NCI-H748 treated with DMSO at 0.1 percent for 48 hours (cell line): ENCODE measurements around the gene OR1F1.
"Not testable (repeated sequence)": the region's sequence is repeated elsewhere in the genome, so short reads cannot be mapped to it uniquely, and the experiment has no call there.

Experiments
- DNase-seq: peaks from one replicate; lab custom pipeline; 2025; lab: John Stamatoyannopoulos, UW

The OR1F1 gene

DNA sequence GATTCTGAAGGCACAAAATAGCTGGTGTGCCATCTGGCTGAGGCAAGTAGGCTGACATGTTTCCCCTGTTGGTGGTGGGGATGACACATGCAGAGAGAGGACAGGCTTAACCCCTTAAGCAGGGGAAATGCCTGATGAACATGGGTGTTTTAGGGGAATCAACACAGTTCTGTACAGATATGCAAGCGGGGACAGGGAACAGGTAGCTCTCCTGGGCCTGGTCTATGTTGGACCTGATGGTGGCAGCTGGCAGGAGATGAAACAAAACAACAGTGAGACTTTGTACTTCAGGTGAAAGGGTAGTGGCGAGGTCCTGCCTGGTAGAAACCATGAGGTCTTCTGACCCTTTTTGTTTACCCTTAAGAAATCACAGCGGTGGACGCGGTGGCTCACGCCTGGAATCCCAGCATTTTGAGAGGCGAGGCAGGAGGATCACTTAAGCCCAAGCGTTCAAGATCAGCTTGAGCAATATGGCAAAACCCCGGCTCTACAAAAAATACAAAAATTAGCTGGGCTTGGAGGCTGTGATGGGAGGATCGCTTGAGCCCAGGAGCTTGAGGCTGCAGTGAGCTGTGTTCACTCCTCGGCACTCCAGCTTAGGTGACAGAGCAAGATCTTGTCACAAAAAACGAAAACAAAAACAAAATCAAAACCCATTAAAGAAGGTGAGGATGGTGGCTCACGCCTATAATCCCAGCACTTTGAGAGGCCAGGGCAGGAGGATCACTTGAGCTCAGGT is 10.5 kb downstream of the OR1F1 start:
- DNase-seq, result no peak

DNA sequence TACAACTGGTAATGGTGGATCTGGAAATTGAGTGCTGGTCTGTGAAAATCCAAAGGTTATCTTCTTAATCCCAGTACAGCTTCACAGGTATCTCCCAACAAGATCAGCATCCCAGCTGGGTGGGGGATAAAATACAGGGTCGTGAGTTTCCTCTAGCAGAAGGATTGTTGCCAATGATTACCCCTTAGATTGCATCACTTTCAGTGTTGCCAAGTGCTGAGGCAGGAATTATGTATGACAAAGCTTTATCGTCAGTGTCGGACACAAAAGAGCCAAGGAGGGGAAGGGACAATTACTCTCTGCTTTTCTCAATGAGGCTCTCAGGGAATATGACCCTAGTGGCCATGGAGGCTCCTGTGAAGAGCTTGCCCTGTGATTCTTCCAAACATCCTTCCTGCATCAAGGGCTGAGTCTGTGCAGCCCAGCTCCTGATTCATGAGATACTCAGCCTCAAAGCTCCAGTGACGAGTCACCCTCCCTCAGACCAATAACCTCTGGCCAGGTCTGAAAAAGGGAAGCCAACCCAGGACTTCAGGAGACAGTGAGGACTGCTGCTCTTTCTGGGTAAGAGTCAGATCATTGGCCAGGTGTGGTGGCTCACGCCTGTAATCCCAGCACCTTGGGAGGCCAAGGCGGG is 15.0 kb downstream of the OR1F1 start:
- DNase-seq, result no peak

DNA sequence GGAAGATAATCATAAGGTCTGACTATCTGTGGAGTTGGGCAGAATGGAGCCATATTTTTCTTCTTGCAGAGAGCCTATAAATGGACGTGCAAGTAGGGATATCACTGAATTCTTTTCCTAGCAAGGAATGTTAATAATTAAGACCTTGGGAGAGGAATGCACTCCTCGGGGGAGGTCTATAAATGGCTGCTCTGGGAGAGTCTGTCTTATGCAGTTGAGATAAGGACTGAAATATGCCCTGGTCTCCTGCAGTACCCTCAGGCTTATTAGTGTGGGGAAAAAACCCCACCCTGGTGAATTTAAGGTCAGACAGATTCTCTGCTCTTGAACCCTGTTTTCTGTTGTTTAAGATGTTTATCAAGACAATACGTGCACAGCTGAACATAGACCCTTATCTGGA is 17.9 kb downstream of the OR1F1 start:
- not testable (repeated sequence) for DNase-seq

GRCh38 chr16:3207086-3207953 is 19.3 kb downstream of the OR1F1 start:
- no peak for DNase-seq

GRCh38 chr16:3212006-3212405 is 24.0 kb downstream of the OR1F1 start:
- no peak for DNase-seq

DNA sequence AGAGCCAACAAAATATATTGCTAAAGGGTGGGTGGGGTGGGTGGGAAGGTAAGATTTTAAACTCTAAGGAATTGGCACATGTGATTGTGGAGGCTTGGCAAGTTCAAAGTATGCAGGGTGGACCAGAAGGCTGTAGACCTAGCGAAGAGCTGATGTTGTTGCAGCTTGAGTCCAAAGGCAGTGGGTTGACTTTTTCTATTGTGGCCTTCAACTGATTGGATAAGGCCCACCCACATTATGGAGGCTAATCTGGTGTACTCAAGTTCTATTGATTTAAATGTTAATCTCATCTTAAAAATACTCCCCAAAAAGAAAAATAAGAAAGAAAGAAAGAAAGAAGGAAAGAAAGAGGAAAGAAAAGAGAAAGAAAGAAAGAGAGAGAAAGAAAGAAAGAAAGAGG is 24.6 kb downstream of the OR1F1 start:
- DNase-seq, result no peak

DNA sequence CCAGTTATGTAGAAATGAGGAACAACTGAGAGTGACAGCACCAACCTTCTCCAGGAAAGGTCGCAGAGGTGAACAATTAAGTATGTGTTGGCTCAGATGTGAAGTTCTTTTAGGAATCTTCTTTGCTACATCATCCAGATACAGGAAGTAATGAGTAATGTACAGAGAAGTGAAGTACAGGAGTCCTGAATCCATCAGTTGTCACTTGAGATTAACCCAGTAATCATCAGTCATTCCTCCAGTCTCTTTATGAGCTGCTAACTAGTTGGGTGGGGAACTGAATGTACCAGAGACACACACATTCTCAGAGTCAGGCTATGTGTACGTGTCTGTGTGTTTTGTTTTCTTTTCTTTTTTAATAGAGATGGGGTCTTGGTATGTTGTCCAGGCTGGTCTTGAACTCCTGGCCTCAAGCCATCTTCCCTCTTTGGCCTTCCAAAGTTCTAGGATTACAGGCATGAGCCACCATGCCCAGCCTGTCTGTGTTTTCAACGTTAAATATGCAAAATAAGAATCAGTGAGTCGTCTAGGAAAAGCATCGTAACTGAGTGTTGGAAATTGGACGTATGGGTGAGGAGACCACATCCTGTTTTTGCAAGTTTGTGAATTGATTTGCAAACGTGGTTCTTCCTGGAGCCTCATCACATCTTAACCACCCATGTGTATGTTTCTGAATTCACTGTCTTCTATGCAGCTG is 27.0 kb downstream of the OR1F1 start:
- DNase-seq, result no peak

DNA sequence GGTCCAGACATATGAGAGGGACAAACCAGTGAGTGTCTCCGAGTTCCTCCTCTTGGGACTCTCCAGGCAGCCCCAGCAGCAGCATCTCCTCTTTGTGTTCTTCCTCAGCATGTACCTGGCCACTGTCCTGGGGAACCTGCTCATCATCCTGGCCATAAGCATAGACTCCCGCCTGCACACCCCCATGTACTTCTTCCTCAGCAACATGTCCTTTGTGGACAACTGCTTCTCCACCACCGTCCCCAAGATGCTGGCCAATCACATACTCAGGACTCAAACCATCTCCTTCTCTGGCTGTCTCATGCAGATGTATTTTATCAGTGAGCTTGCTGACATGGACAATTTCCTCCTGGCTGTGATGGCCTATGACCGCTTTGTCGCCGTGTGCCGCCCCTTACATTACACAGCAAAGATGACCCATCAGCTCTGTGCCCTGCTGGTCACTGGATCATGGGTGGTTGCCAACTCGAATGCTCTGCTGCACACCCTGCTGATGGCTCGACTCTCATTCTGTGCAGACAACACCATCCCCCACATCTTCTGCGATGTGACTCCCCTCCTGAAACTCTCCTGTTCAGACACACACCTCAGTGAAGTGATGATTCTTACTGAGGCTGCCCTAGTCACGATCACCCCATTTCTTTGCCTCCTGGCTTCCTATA is 27.7 kb downstream of the OR1F1 start:
- DNase-seq, result no peak

DNA sequence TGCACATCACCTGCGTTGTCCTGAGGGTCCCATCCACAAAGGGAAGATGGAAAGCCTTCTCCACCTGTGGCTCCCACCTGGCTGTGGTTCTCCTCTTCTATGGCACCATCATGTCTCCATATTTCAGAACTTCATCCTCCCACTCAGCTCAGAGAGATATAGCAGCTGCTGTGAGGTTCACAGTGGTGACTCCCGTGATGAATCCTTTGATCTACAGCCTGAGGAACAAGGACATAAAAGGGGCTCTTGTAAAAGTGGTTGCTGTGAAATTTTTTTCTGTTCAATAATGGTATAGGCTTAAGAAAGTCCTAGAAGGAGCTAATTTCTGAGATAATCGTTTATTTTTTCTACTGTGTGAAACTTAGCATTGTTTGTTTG is 28.2 kb downstream of the OR1F1 start:
- no peak for DNase-seq

GRCh38 chr16:3220839-3221238 is 32.8 kb downstream of the OR1F1 start:
- no peak for DNase-seq

GRCh38 chr16:3223913-3224515 is 36.0 kb downstream of the OR1F1 start:
- no peak for DNase-seq

- DNase-seq, result no peak
Observed at GRCh38 chr16:3234543-3234856, 46.5 kb downstream of the OR1F1 start.

DNA sequence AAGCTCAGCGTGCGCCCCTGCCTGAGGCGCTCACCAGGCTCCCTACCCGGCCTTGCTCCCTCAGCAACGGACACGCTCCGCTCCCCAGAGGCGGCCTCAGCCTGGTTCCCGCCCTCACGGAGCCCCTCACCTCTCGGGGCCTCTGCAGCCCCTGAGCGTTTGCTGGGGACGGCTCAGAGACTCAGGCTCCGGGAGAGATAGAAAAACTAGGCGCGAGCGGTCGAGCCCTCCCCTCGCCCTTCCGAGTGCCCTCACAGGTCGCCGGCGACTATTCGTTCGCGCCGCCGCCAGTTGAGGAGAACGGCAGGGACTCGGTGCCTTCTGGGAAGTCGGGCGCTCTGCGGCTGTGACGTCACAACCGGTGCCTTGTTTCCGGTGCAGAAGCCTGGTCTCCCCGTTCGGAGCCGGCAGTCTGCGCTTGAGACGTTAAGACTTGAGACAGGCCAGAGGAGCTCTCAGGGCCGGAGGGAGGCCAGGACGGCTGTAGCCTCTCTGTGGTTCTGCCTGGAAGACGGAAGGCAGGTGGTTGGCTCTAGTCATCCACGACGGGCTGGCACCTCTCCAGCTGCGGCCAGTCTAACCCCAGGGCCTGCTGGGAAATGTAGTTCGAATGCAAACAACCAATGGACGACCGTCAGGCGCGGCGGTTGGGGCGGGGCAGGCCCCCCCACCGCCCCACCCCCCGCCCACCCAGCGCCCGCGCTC is 47.0 kb downstream of the OR1F1 start, which contains the start of gene ZNF200:
Gene ZNF200, minus strand, starts transcription at position 302 of the 705 bp plus-strand sequence. CDS start 1,403 bp downstream, outside the sequence.
- peak; percentile 43 for DNase-seq

- DNase-seq, result no peak
Observed at GRCh38 chr16:3235856-3236669, 48.1 kb downstream of the OR1F1 start.

GRCh38 chr16:3241761-3242160 is 53.8 kb downstream of the OR1F1 start:
- DNase-seq, result no peak

DNA sequence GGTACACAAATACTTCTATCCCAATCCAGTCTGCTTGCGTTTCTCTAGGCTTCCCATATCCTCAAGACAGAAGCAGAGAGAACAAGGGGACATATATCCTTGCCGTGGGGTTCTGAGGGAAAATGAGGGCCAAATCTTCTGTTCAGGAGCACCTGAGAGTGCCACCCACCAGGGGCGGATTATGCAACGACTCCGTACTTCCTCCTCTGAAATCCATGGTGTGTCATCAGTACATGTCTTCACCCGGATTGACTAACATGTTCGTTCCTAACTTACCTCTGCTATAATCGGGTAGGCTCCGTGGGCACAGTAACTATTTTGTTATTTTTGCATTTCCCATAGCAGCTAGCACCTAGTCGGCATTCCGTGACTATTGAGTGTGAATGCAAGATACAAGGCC is 54.7 kb downstream of the OR1F1 start:
- no peak for DNase-seq

DNA sequence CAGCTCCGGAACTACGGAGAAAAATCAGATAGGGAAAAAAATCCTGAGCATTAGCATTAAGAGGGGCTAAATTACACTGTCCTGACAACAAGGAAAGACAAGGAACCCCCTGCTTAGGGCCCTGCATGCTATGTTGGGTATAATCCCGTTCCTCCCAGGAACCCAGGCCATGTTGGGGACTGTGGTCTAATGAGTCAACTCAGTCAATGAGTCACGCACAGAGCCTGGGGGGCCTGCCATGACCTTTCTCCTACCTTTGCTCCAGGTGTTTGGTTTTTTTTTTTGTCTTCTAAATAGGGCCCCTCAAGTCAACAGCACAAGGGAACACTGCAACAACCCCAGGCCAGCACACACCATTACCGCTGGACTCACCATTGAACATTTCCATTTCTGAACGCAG is 55.9 kb downstream of the OR1F1 start:
- DNase-seq, result no peak

DNA sequence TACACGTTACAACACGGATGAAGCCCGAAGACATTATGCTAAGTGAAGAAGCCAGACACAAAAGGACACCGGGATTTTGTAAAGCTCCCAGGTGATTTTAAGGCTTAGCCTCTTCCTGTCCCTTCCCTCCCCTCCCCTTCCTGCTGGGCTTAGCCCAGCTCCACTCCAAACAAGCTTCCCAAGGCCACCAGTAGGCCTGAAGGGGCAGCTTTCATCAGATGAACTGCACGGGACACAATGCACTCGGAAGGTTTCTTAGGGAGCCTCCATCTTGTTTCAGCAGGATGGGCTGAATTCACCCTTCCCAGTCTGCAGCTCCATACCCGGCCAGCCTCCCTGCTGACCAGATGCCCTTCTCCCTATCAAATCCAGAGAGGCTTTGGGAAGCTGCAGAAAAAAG is 58.0 kb downstream of the OR1F1 start:
- no peak for DNase-seq

- DNase-seq, result no peak
Observed at GRCh38 chr16:3246876-3247275, 58.9 kb downstream of the OR1F1 start.

GRCh38 chr16:3248596-3248995 is 60.6 kb downstream of the OR1F1 start:
- no peak for DNase-seq
